Endothelial cell (in vitro differentiated cells): Measurements from ENCODE around the gene OR52I2. TPM values are rescaled to one million over a fixed set of nuclear protein-coding genes. Genes with fewer than 3 reads are reported as not detected.

ENCODE experiments used
- DNase-seq: peaks from one replicate; pipeline ENCODE4 v3.0.0; 2021; ENCODE audit warnings: low spot score
- H3K27ac Mint-ChIP-seq: one replicate; pipeline ENCODE4 v1.8.0; 2021; ENCODE audit warnings: mixed read lengths, inconsistent platforms; ENCODE audit not compliant: unreplicated experiment
- H3K27me3 Mint-ChIP-seq: one replicate; pipeline ENCODE4 v1.8.0; 2021; ENCODE audit warnings: mild to moderate bottlenecking, moderate library complexity, mixed read lengths, inconsistent platforms; ENCODE audit not compliant: unreplicated experiment
- H3K36me3 Mint-ChIP-seq: one replicate; pipeline ENCODE4 v1.8.0; 2021; ENCODE audit warnings: mild to moderate bottlenecking, low read depth, mixed read lengths, inconsistent platforms; ENCODE audit not compliant: unreplicated experiment
- H3K4me1 Mint-ChIP-seq: one replicate; pipeline ENCODE4 v1.8.0; 2021; ENCODE audit warnings: mild to moderate bottlenecking, mixed read lengths, inconsistent platforms; ENCODE audit not compliant: unreplicated experiment
- H3K4me3 Mint-ChIP-seq: one replicate; pipeline ENCODE4 v1.8.0; 2021; ENCODE audit warnings: mild to moderate bottlenecking, mixed read lengths, inconsistent platforms; ENCODE audit not compliant: unreplicated experiment
- H3K9me3 Mint-ChIP-seq: one replicate; pipeline ENCODE4 v1.8.0; 2021; ENCODE audit warnings: mixed read lengths, inconsistent platforms; ENCODE audit not compliant: unreplicated experiment
- CTCF ChIP-seq: fragments of 200-600 bp; sonication (generic); IDR thresholded peaks from one replicate; pipeline ENCODE4 v1.5.0; 2021; ENCODE audit warnings: antibody characterized with exemption; ENCODE audit not compliant: unreplicated experiment
- total RNA-seq: library from RNA; stranded (reverse); fragmentation: NEBNext Ultra II Directional; extraction: Animal tissue kit (Norgen Biotek cat#: 25700); gene quantifications from one replicate; pipeline ENCODE4 v1.2.1, GENCODE V29; 2021; ENCODE audit not compliant: unreplicated experiment

The OR52I2 gene
- total RNA-seq, 1 donor from 2014 or later, result not detected

DNA sequence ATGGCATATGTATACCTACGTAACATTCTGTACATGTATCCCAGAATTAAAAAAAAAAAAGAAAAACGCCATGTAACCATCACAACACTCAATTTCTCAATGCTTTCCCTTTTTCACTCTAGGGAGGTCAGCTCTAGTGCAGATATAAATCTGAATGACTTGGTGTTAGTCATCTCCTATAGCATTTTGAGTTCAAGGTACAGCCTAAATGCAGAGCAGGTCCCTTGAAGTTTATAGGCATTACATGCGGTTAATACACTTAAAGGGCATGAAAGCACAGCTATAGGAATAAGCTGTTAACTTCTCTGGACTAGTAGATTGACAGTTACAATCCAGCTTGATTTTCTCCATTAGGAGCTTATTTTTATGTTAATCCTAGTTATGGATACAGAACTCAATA, 16.2 kb upstream of the OR52I2 start:
- no peak overlapping the region for H3K4me3 Mint-ChIP-seq
- no peak overlapping the region for H3K27ac Mint-ChIP-seq
- no peaks in the 10 kb centered on the region for H3K4me1 Mint-ChIP-seq
- no peak for DNase-seq
- no peak for TF ChIP-seq CTCF
- H3K9me3 Mint-ChIP-seq, result no peaks in the 10 kb centered on the region
- H3K36me3 Mint-ChIP-seq, result no peaks in the 10 kb centered on the region
- peaks cover 2% of the 10 kb centered on the region for H3K27me3 Mint-ChIP-seq

DNA sequence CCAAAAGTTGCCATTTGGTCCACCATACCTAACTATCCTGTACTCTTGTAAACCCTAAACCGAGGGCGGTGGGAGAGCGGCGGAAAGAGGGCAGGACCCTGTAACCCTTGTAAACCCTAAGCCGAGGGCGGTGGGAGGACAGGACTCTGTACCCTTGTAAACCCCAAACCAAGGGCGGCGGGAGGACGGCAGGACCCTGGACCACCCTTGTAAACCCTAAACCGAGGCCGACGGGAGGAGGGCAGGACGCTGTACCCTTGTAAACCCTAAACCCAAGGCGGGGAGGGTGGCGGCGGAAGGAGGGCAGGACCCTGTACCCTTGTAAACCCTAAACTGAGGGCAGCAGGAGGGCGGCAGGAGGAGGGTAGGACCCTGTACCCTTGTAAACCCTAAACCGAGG, 12.5 kb upstream of the OR52I2 start:
- no peak for DNase-seq
- Mint-ChIP-seq H3K4me3 (no peak overlapping the region), H3K36me3 (no peaks in the 10 kb centered on the region), H3K9me3 (no peaks in the 10 kb centered on the region), H3K4me1 (no peaks in the 10 kb centered on the region), H3K27me3 (no peaks in the 10 kb centered on the region), H3K27ac (no peak overlapping the region)
- TF ChIP-seq CTCF, result no peak

DNA sequence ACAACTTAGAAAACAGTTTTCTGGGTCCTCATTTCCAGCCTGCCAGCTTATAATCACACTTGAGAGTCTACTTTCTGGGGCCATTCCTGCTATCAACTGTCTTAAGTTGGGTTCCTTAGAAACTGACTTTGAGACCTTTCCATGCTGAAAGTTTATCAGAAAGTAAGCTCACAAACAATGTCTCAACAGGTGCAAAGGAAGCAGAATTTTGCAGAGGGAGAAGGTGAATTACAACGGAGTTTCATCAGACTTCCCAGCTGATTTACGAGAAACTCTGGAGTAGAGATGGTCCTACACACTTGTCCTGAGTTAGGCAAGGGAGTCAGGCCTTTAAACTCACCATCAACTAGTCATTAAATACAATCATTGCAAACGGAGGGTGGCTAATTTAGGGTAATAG, 4.7 kb upstream of the OR52I2 start:
- Mint-ChIP-seq H3K9me3 (no peaks in the 10 kb centered on the region), H3K27me3 (peaks cover 2% of the 10 kb centered on the region), H3K36me3 (no peaks in the 10 kb centered on the region), H3K4me3 (no peak overlapping the region), H3K27ac (no peak overlapping the region), H3K4me1 (peaks cover 3% of the 10 kb centered on the region)
- no peak for TF ChIP-seq CTCF
- DNase-seq, result no peak

DNA sequence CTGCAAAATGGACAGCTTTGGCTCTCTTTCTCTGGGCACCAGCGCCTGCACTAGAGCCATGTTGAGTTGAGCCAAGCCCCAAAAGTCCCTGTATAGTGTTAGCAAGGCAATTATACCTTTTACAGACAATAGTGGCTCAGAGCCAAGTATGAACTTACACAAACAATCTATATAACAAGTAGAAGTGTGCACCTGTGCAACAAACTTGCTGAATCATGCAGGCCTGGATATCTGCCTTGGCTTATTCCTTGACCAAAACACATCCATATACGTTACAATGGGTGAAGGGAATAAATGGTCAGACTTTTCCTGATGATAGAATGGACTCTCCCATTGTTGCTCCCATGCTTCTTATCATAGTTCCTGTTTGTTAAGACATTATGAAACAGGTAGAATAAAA, 3.8 kb upstream of the OR52I2 start:
- TF ChIP-seq CTCF, result no peak
- H3K9me3 Mint-ChIP-seq, result no peaks in the 10 kb centered on the region
- peaks cover 2% of the 10 kb centered on the region for H3K27me3 Mint-ChIP-seq
- no peak for DNase-seq
- H3K4me1 Mint-ChIP-seq, result peaks cover 3% of the 10 kb centered on the region
- no peak overlapping the region for H3K4me3 Mint-ChIP-seq
- H3K36me3 Mint-ChIP-seq, result no peaks in the 10 kb centered on the region
- H3K27ac Mint-ChIP-seq, result no peak overlapping the region

GRCh38 chr11:4578624-4579023, 2.9 kb upstream of the OR52I2 start:
- Mint-ChIP-seq H3K27ac (no peak overlapping the region), H3K36me3 (no peaks in the 10 kb centered on the region), H3K9me3 (no peaks in the 10 kb centered on the region), H3K4me1 (peaks cover 3% of the 10 kb centered on the region), H3K27me3 (peaks cover 2% of the 10 kb centered on the region), H3K4me3 (no peak overlapping the region)
- TF ChIP-seq CTCF, result no peak
- DNase-seq, result no peak
